A549 (cell line): ENCODE data around the gene CFAP100. TPM values are rescaled to one million over a fixed set of nuclear protein-coding genes. Genes with fewer than 3 reads are reported as not detected.

Source experiments
- ATAC-seq, 2 experiments: fragments of 200-7000 bp in 1 of 2; fragments of >200 bp in 1 of 2; cut with Nextera tagmentation in 1 of 2; cut with Tn5 transposase in 1 of 2; 3 replicates each; pipeline versions ENCODE4 v1.8.0 to v1.9.1; 2018 to 2020; ENCODE audit warnings: mild to moderate bottlenecking in 1 of 2, moderate library complexity in 1 of 2
- CTCF ChIA-PET: fragments of 300-600 bp; sonication (Branson Sonifier 250); formaldehyde crosslinking; extraction: SDS; loops from one replicate; lab custom pipeline; 2021; ENCODE audit warnings: antibody characterized with exemption, inconsistent platforms; lab: Yijun Ruan, JAX
- POLR2A ChIA-PET: fragments of 350-600 bp; formaldehyde crosslinking; extraction: SDS; loops from one replicate; lab custom pipeline; 2021; ENCODE audit warnings: antibody characterized with exemption, inconsistent platforms; lab: Yijun Ruan, JAX
- DNase-seq, 2 experiments: peaks; one replicate each; pipeline versions ENCODE4 v3.0.0 to v3.0.0-alpha.2; 2011 to 2016; ENCODE audit warnings: low read depth in 1 of 2, low spot score in 1 of 2
- FAIRE-seq: peaks from 2 replicates; lab custom pipeline; 2011; peaks lifted over from hg19 to GRCh38; lab: Jason Lieb, UNC
- H3K27ac ChIP-seq, 2 experiments: fragments of >200 bp; sonication (Bioruptor Twin); formaldehyde crosslinking; 3 replicates each; pipeline ENCODE4 v1.5.1; 2016 to 2017
- H3K4me1 ChIP-seq: fragments of >200 bp; sonication (Bioruptor Twin); formaldehyde crosslinking; 3 replicates; pipeline ENCODE4 v1.6.1; 2016
- H3K4me2 ChIP-seq: fragments of >200 bp; sonication (Bioruptor Twin); formaldehyde crosslinking; 3 replicates; pipeline ENCODE4 v1.6.1; 2016
- H3K4me3 ChIP-seq: fragments of >200 bp; sonication (Bioruptor Twin); formaldehyde crosslinking; 3 replicates; pipeline ENCODE4 v1.5.1; 2016
- H3K9me3 ChIP-seq: fragments of >200 bp; sonication (Bioruptor Twin); formaldehyde crosslinking; 3 replicates; pipeline ENCODE4 v1.6.1; 2016
- BHLHE40 ChIP-seq: IDR thresholded peaks from 2 replicates; pipeline ENCODE4 v1.6.1; 2012; ENCODE audit warnings: low read depth, low read length, inconsistent platforms
- CBX2 ChIP-seq: fragments of 200-600 bp; sonication (generic); IDR thresholded peaks from 2 replicates; pipeline ENCODE4 v1.6.1; 2016; ENCODE audit warnings: low read depth, mild to moderate bottlenecking, borderline replicate concordance
- EHF ChIP-seq: fragments of 250-450 bp; sonication (Bioruptor Pico); IDR thresholded peaks from 2 replicates; pipeline ENCODE4 v1.5.0; 2020; ENCODE audit warnings: mild to moderate bottlenecking
- ESRRA ChIP-seq: fragments of 150-350 bp; IDR thresholded peaks from 2 replicates; pipeline ENCODE4 v1.6.1; 2014; ENCODE audit warnings: mild to moderate bottlenecking, low read length, borderline replicate concordance
- FOSL2 ChIP-seq, 2 experiments: fragments of 450-650 bp in 1 of 2; fragments of >200 bp in 1 of 2; sonication (Bioruptor Twin) in 1 of 2; formaldehyde crosslinking; IDR thresholded peaks; 2 replicates each; pipeline versions ENCODE4 v1.5.0 to v1.6.1; 2016 to 2020; ENCODE audit warnings: mild to moderate bottlenecking in 1 of 2, moderate library complexity in 1 of 2
- HEYL ChIP-seq: fragments of 250-450 bp; sonication (Bioruptor Pico); IDR thresholded peaks from 2 replicates; pipeline ENCODE4 v1.8.0; 2021; ENCODE audit warnings: mild to moderate bottlenecking, moderate library complexity
- HOXA7 ChIP-seq: fragments of 250-450 bp; sonication (Bioruptor Pico); IDR thresholded peaks from 2 replicates; pipeline ENCODE4 v1.5.0; 2020; ENCODE audit warnings: mild to moderate bottlenecking, moderate library complexity
- HOXB5 ChIP-seq: fragments of 250-450 bp; sonication (Bioruptor Pico); IDR thresholded peaks from 2 replicates; pipeline ENCODE4 v1.5.0; 2020; ENCODE audit warnings: mild to moderate bottlenecking, moderate library complexity
- RCOR1 ChIP-seq: fragments of 150-350 bp; IDR thresholded peaks from 2 replicates; pipeline ENCODE4 v1.6.1; 2014; ENCODE audit warnings: antibody characterized with exemption, low read length, low read depth
- SMC3 ChIP-seq: fragments of >200 bp; sonication (Bioruptor Twin); formaldehyde crosslinking; IDR thresholded peaks from 3 replicates; pipeline ENCODE4 v1.6.1; 2018; ENCODE audit warnings: inconsistent platforms
- TFCP2L1 ChIP-seq: fragments of 250-450 bp; sonication (Bioruptor Pico); IDR thresholded peaks from 2 replicates; pipeline ENCODE4 v1.5.0; 2021; ENCODE audit warnings: mild to moderate bottlenecking
- ZFP36 ChIP-seq: fragments of 450-650 bp; IDR thresholded peaks from 2 replicates; pipeline ENCODE4 v1.6.1; 2014; ENCODE audit warnings: borderline replicate concordance; ENCODE audit not compliant: partially characterized antibody
- WGBS: methylation state at CpG from one replicate; pipeline ENCODE4 v1.1.6; 2017; ENCODE audit errors: missing lambda C conversion rate; 5-methylcytosine and 5-hydroxymethylcytosine counted together
- polyA plus RNA-seq, 4 experiments: library from polyadenylated mRNA; depleted of rRNA in 3 of 4; stranded (reverse); fragments of >200 nt; fragmentation: RNase III in 1 of 4; extraction: RNeasy Plus Mini Kit Qiagen cat#74134 plus additional on column Dnase treatment in 1 of 4; gene quantifications; 2 replicates in 3 of 4; 3 replicates in 1 of 4; pipeline ENCODE4 v1.2.3, GENCODE V29; 2011 to 2017
- TF ChIP-seq, protein P1 (sequence below): fragments of >200 bp; sonication (Bioruptor Twin); formaldehyde crosslinking; IDR thresholded peaks from 2 replicates; pipeline ENCODE4 v1.6.1; 2016
- TF ChIP-seq, protein P2 (sequence below): IDR thresholded peaks from 2 replicates; pipeline ENCODE4 v1.6.1; 2012; ENCODE audit warnings: low read depth, borderline replicate concordance
- TF ChIP-seq, protein P3 (sequence below): fragments of >200 bp; sonication (Bioruptor Twin); formaldehyde crosslinking; IDR thresholded peaks from 3 replicates; pipeline ENCODE4 v1.5.1; 2016
- TF ChIP-seq, protein P4 (sequence below): fragments of 200-600 bp; sonication (generic); IDR thresholded peaks from 2 replicates; pipeline ENCODE4 v1.6.1; 2016; ENCODE audit warnings: antibody characterized with exemption, mild to moderate bottlenecking, moderate library complexity

Gene CFAP100
- polyA plus RNA-seq, 2 of the 4 experiments (the other 2 are of a cell fraction), result not detected

DNA sequence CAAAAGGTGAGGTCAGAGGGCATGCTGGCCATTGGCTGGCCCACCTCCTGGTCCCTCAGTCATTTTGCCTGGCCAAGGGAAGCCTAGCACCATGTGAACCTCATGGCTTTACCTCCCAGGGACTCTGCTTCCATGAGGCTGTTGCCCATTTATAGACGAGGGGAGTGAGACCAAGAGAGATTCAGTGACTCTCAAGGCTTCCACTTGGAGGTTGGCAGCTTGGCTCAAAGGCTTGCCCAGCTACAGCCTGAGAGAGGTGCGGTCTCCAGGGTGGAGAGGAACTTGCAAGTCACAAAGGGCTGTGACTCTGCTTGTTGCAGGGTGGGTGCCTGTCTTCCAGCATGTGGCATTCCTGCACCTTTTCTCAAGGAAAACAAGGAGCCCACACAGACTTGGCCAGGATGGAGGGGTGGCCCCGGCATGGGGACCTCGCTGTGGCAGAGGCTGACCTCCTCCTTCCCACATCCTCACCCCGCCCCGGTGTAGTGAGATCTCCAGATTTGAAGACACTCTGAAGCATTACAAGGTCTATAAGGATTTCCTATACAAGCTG is 24.5 kb downstream of the CFAP100 start (continued):
- TF ChIP-seq, protein P1, sequence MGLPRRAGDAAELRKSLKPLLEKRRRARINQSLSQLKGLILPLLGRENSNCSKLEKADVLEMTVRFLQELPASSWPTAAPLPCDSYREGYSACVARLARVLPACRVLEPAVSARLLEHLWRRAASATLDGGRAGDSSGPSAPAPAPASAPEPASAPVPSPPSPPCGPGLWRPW, result no peak

DNA sequence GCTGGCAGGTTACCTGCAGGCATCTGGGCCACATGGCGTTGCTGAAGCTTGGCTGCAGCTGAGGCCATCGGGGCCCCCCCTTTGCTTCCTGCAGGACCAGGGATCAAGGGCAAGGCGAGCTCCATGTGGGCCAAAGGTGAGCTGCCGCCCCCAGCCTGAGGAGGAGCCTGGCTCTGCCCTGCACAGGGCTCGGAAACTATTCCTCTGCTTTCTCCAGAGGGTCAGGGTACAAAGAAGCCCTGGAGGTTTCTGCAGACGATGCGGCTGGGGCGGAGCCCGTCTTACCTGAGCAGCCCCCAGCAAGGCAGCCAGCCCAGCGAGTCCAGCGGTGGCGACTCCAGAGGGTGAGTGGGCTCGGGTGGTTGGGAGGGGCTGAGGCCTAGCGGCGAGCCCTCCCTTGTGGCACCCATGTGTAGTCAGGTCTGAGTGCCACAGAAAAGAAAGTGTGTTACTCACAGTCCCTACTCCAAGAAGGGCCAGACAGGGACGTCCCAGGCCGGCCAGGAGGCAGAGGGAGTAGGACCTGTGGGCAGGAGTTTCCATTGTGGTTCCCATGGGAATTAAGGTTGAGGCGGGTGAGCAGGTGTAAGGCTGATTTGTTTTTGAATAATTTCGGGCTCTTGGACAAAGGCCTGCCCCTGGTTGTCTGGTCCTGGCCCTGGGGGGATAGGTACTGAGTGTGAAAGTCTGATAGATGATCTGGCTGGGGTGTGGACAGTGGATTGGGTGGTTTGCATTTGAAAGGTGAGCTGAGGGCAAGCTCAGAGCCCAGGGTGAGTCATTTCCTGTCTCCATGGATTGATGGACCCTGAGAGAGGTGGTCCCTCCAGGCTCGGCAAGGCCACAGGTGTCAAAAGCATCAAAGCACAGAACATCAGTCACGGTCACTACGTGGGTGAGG is 25.4 kb downstream of the CFAP100 start:
- Histone ChIP-seq H3K4me2 (no peak overlapping the region), H3K9me3 (no peaks in the 10 kb centered on the region), H3K4me3 (no peak overlapping the region), H3K4me1 (no peaks in the 10 kb centered on the region), H3K27ac (no peak overlapping the region)
- DNase-seq (no peak), ATAC-seq (no peak), FAIRE-seq (no peak)
- CTCF ChIA-PET, result no interaction called here
- 78% methylated on average over 7 of the region's 22 CpGs for WGBS
- POLR2A ChIA-PET, result no interaction called here
- no peak for TF ChIP-seq TFCP2L1 (CRISPR knock-in tag)
- no peak for TF ChIP-seq EHF (CRISPR knock-in tag)
- TF ChIP-seq, protein P2, sequence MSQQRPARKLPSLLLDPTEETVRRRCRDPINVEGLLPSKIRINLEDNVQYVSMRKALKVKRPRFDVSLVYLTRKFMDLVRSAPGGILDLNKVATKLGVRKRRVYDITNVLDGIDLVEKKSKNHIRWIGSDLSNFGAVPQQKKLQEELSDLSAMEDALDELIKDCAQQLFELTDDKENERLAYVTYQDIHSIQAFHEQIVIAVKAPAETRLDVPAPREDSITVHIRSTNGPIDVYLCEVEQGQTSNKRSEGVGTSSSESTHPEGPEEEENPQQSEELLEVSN, result no peak
- no peak for TF ChIP-seq RCOR1
- no peak for TF ChIP-seq SMC3
- TF ChIP-seq ESRRA, result no peak
- TF ChIP-seq HOXA7 (CRISPR knock-in tag), result no peak
- no peak for TF ChIP-seq CBX2
- TF ChIP-seq, protein P3, sequence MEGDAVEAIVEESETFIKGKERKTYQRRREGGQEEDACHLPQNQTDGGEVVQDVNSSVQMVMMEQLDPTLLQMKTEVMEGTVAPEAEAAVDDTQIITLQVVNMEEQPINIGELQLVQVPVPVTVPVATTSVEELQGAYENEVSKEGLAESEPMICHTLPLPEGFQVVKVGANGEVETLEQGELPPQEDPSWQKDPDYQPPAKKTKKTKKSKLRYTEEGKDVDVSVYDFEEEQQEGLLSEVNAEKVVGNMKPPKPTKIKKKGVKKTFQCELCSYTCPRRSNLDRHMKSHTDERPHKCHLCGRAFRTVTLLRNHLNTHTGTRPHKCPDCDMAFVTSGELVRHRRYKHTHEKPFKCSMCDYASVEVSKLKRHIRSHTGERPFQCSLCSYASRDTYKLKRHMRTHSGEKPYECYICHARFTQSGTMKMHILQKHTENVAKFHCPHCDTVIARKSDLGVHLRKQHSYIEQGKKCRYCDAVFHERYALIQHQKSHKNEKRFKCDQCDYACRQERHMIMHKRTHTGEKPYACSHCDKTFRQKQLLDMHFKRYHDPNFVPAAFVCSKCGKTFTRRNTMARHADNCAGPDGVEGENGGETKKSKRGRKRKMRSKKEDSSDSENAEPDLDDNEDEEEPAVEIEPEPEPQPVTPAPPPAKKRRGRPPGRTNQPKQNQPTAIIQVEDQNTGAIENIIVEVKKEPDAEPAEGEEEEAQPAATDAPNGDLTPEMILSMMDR, result no peak
- TF ChIP-seq, protein P4, sequence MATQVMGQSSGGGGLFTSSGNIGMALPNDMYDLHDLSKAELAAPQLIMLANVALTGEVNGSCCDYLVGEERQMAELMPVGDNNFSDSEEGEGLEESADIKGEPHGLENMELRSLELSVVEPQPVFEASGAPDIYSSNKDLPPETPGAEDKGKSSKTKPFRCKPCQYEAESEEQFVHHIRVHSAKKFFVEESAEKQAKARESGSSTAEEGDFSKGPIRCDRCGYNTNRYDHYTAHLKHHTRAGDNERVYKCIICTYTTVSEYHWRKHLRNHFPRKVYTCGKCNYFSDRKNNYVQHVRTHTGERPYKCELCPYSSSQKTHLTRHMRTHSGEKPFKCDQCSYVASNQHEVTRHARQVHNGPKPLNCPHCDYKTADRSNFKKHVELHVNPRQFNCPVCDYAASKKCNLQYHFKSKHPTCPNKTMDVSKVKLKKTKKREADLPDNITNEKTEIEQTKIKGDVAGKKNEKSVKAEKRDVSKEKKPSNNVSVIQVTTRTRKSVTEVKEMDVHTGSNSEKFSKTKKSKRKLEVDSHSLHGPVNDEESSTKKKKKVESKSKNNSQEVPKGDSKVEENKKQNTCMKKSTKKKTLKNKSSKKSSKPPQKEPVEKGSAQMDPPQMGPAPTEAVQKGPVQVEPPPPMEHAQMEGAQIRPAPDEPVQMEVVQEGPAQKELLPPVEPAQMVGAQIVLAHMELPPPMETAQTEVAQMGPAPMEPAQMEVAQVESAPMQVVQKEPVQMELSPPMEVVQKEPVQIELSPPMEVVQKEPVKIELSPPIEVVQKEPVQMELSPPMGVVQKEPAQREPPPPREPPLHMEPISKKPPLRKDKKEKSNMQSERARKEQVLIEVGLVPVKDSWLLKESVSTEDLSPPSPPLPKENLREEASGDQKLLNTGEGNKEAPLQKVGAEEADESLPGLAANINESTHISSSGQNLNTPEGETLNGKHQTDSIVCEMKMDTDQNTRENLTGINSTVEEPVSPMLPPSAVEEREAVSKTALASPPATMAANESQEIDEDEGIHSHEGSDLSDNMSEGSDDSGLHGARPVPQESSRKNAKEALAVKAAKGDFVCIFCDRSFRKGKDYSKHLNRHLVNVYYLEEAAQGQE, result no peak
- TF ChIP-seq FOSL2 (IDR thresholded peaks at IDR 0.05), result no peak
- no peak for TF ChIP-seq FOSL2 (CRISPR knock-in tag; IDR thresholded peaks at IDR 0.05)
- no peak for TF ChIP-seq HOXB5 (CRISPR knock-in tag)
- TF ChIP-seq ZFP36, result no peak

DNA sequence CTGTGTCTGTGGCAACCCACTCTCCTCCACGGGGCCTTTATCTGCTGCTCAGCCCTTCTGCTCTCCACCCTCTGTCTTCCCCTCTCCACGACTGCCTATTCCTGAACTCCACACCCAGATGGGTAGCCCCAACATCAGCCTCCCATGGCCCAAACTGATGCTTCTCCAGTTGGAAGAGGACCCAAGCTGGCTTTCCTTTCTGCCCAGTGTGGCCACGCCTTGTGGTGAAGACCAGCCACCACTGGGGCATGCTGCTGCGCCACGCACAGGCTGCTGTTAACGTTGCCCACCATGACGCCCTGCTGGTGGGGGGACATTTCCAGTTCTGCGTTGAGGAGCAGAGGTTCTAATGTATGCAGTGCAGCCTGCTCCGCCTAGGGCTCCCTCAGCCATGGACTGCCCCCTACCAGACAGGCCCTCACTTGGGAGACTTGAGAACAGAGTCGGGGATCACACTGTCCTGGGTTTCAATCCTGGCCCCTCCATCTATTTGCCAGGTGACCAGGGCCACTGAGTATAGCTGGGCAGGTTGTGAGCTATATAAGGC is 26.9 kb downstream of the CFAP100 start:
- FAIRE-seq, result no peak
- ChIA-PET CTCF (no interaction called here), POLR2A (no interaction called here)
- Histone ChIP-seq H3K9me3 (peaks cover 3% of the 10 kb centered on the region; the same call in 1 of the 3 replicates), H3K27ac (no peak overlapping the region), H3K4me3 (no peak overlapping the region), H3K4me1 (no peaks in the 10 kb centered on the region), H3K4me2 (no peak overlapping the region)
- TF ChIP-seq BHLHE40 (no peak), HEYL (CRISPR knock-in tag) (no peak)
- ATAC-seq, result no peak
- WGBS, result 64% methylated on average over 3 of the region's 10 CpGs
- no peak for DNase-seq
